ENCODE measurements around the gene IL15.

IL15 gene

GRCh38 chr4:141620715-141621114, 15.7 kb upstream of the IL15 start:
- TF ChIP-seq YY1 (IDR thresholded peaks at IDR 0.05; ENCODE audit: low read depth) (no peak), CREB1 (IDR thresholded peaks at IDR 0.05; ENCODE audit: low read depth) (no peak), MAX (IDR thresholded peaks at IDR 0.05) (no peak), TAF1 (IDR thresholded peaks at IDR 0.05; ENCODE audit: low read depth) (no peak), USF1 (IDR thresholded peaks at IDR 0.05) (no peak), FOXM1 (IDR thresholded peaks at IDR 0.05; ENCODE audit: borderline replicate concordance, low read depth) (no peak)

GRCh38 chr4:141625023-141625422, 11.4 kb upstream of the IL15 start:
- TF ChIP-seq TEAD4 (IDR thresholded peaks at IDR 0.05): no peak
- TF ChIP-seq EP300 (IDR thresholded peaks at IDR 0.05; ENCODE audit: borderline replicate concordance): no peak
- TF ChIP-seq EGR1 (IDR thresholded peaks at IDR 0.05): no peak
- no peak for TF ChIP-seq REST (IDR thresholded peaks at IDR 0.05; ENCODE audit: low read depth)
- no peak for TF ChIP-seq USF1 (IDR thresholded peaks at IDR 0.05)
- TF ChIP-seq YY1 (IDR thresholded peaks at IDR 0.05; ENCODE audit: low read depth): no peak
- no peak for TF ChIP-seq TAF1 (IDR thresholded peaks at IDR 0.05; ENCODE audit: low read depth)
- no peak for TF ChIP-seq MAX (IDR thresholded peaks at IDR 0.05)
- no peak for TF ChIP-seq TCF12 (IDR thresholded peaks at IDR 0.05; ENCODE audit: low read depth)
- no peak for TF ChIP-seq CREB1 (IDR thresholded peaks at IDR 0.05; ENCODE audit: low read depth)
- no peak for TF ChIP-seq FOXM1 (IDR thresholded peaks at IDR 0.05; ENCODE audit: borderline replicate concordance, low read depth)
- no peak for TF ChIP-seq CEBPB (IDR thresholded peaks at IDR 0.05)
- no peak for TF ChIP-seq RAD21 (IDR thresholded peaks at IDR 0.05; ENCODE audit: low read depth)
- TF ChIP-seq NFIC (IDR thresholded peaks at IDR 0.05): no peak
- TF ChIP-seq ZBTB7A (IDR thresholded peaks at IDR 0.05; ENCODE audit: low read depth): no peak

- TF ChIP-seq RAD21 (IDR thresholded peaks at IDR 0.05; ENCODE audit: low read depth) (no peak), CREB1 (IDR thresholded peaks at IDR 0.05; ENCODE audit: low read depth) (no peak), CEBPB (IDR thresholded peaks at IDR 0.05) (no peak), USF1 (IDR thresholded peaks at IDR 0.05) (no peak), EGR1 (IDR thresholded peaks at IDR 0.05) (no peak), REST (IDR thresholded peaks at IDR 0.05; ENCODE audit: low read depth) (no peak), FOXM1 (IDR thresholded peaks at IDR 0.05; ENCODE audit: borderline replicate concordance, low read depth) (no peak), YY1 (IDR thresholded peaks at IDR 0.05; ENCODE audit: low read depth) (no peak), TEAD4 (IDR thresholded peaks at IDR 0.05) (no peak), TCF12 (IDR thresholded peaks at IDR 0.05; ENCODE audit: low read depth) (no peak), ZBTB7A (IDR thresholded peaks at IDR 0.05; ENCODE audit: low read depth) (no peak), MAX (IDR thresholded peaks at IDR 0.05) (no peak), TAF1 (IDR thresholded peaks at IDR 0.05; ENCODE audit: low read depth) (no peak), EP300 (IDR thresholded peaks at IDR 0.05; ENCODE audit: borderline replicate concordance) (no peak), NFIC (IDR thresholded peaks at IDR 0.05) (no peak)
These were observed 5.5 kb upstream of the IL15 start for GRCh38 chr4:141630854-141631253.

- TF ChIP-seq MAX (IDR thresholded peaks at IDR 0.05) (no peak), TAF1 (IDR thresholded peaks at IDR 0.05; ENCODE audit: low read depth) (no peak), YY1 (IDR thresholded peaks at IDR 0.05; ENCODE audit: low read depth) (no peak), CEBPB (IDR thresholded peaks at IDR 0.05) (no peak), EGR1 (IDR thresholded peaks at IDR 0.05) (no peak), FOXM1 (IDR thresholded peaks at IDR 0.05; ENCODE audit: borderline replicate concordance, low read depth) (no peak), TEAD4 (IDR thresholded peaks at IDR 0.05) (no peak), NFIC (IDR thresholded peaks at IDR 0.05) (no peak), EP300 (IDR thresholded peaks at IDR 0.05; ENCODE audit: borderline replicate concordance) (no peak)
These were observed 674 bp upstream of the IL15 start for GRCh38 chr4:141635736-141636081.

GRCh38 chr4:141636771-141637460, 533 bp downstream of the IL15 start:
- TF ChIP-seq TEAD4 (IDR thresholded peaks at IDR 0.05) (peak; percentile 52), NFIC (IDR thresholded peaks at IDR 0.05) (peak; percentile 31; the same call in 1 of the 2 replicates), CEBPB (IDR thresholded peaks at IDR 0.05) (no peak), MAX (IDR thresholded peaks at IDR 0.05) (0 out of 2 replicates have a peak, but pooled peaks have one; percentile 44), EP300 (IDR thresholded peaks at IDR 0.05; ENCODE audit: borderline replicate concordance) (peak; percentile 45; the same call in 1 of the 2 replicates)
